Measurements from ENCODE around the gene USP17L20.
"Not testable (repeated sequence)": the region's sequence is repeated elsewhere in the genome, so short reads cannot be mapped to it uniquely, and the experiment has no call there.

The USP17L20 gene, protein sequence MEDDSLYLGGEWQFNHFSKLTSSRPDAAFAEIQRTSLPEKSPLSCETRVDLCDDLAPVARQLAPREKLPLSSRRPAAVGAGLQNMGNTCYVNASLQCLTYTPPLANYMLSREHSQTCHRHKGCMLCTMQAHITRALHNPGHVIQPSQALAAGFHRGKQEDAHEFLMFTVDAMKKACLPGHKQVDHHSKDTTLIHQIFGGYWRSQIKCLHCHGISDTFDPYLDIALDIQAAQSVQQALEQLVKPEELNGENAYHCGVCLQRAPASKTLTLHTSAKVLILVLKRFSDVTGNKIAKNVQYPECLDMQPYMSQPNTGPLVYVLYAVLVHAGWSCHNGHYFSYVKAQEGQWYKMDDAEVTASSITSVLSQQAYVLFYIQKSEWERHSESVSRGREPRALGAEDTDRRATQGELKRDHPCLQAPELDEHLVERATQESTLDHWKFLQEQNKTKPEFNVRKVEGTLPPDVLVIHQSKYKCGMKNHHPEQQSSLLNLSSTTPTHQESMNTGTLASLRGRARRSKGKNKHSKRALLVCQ

DNA sequence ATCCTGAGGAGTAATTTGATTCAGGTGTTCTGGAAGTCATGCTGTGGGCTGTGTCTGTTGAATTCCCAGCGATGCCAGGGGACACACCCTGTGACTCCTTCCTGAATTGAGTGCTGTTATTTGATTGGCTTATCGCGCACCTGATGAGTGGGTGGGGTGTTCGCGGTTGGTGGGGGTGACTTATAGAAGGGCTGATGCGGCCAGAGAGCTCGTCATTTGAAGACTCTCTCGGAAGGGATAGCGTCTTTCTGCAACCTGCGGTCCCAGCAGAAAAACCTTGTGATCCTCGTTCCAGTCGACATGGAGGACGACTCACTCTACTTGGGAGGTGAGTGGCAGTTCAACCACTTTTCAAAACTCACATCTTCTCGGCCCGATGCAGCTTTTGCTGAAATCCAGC is at the start of gene USP17L20:
TSS of gene USP17L20 (plus strand) at position 301 of the 400 bp plus-strand sequence. CDS start at position 301, 0 bp downstream.
- H3K27ac ChIP-seq; H3K4me3 ChIP-seq; H3K36me3 ChIP-seq (ENCODE audit: insufficient read depth, low read length); DNase-seq (ENCODE audit: low read depth, low spot score); H3K9me3 ChIP-seq (ENCODE audit: low read depth, low read length); H3K9ac ChIP-seq (ENCODE audit: insufficient read length): not testable (repeated sequence)

DNA sequence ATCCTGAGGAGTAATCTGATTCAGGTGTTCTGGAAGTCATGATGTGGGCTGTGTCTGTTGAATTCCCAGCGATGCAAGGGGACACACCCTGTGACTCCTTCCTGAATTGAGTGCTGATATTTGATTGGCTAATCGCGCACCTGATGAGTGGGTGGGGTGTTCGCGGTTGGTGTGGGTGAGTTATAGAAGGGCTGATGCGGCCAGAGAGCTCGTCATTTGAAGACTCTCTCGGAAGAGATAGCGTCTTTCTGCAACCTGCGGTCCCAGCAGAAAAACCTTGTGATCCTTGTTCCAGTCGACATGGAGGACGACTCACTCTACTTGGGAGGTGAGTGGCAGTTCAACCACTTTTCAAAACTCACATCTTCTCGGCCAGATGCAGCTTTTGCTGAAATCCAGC is 47.6 kb upstream of the USP17L20 start, which contains the start of gene USP17L10:
TSS of gene USP17L10 (plus strand) at position 301 of the 400 bp plus-strand sequence. CDS start at position 301, 0 bp downstream.
- H3K9ac ChIP-seq (ENCODE audit: insufficient read length), result not testable (repeated sequence)

DNA sequence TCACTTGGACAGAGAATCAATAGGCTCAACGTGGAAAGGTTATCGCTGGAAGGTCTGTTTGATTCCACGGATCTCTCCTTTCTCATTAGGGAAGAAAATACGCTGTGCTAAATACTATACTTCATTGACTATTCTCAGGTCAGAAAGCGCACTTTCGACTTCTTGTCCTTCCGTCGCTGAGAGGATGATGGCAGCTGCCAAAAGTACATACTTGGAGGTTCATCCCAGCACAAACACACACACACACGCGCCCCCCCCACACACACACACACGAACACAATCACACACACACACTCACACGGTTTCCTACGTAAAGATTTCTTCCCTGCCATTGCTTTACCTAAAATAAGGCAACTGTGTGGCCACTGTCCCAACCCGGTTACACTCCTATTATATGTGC is 43.2 kb upstream of the USP17L20 start:
- H3K9me3 ChIP-seq (ENCODE audit: low read depth, low read length); DNase-seq (ENCODE audit: low read depth, low spot score); H3K36me3 ChIP-seq (ENCODE audit: insufficient read depth, low read length); H3K4me3 ChIP-seq; H3K27ac ChIP-seq; H3K9ac ChIP-seq (ENCODE audit: insufficient read length): not testable (repeated sequence)

More for the DNA sequence above, 47.6 kb upstream of the USP17L20 start, which contains the start of gene USP17L10:
- DNase-seq (ENCODE audit: low read depth, low spot score); H3K27ac ChIP-seq; H3K4me3 ChIP-seq; H3K36me3 ChIP-seq (ENCODE audit: insufficient read depth, low read length); H3K9me3 ChIP-seq (ENCODE audit: low read depth, low read length): not testable (repeated sequence)

DNA sequence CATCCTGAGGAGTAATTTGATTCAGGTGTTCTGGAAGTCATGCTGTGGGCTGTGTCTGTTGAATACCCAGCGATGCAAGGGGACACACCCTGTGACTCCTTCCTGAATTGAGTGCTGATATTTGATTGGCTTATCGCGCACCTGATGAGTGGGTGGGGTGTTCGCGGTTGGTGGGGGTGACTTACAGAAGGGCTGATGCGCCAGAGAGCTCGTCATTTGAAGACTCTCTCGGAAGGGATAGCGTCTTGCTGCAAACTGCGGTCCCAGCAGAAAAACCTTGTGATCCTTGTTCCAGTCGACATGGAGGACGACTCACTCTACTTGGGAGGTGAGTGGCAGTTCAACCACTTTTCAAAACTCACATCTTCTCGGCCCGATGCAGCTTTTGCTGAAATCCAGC is 42.8 kb upstream of the USP17L20 start, which contains the start of gene USP17L11:
TSS of gene USP17L11 (plus strand) at position 301 of the 400 bp plus-strand sequence. CDS start at position 301, 0 bp downstream.
- not testable (repeated sequence) for H3K4me3 ChIP-seq; DNase-seq (ENCODE audit: low read depth, low spot score); H3K9ac ChIP-seq (ENCODE audit: insufficient read length); H3K36me3 ChIP-seq (ENCODE audit: insufficient read depth, low read length); H3K27ac ChIP-seq; H3K9me3 ChIP-seq (ENCODE audit: low read depth, low read length)

DNA sequence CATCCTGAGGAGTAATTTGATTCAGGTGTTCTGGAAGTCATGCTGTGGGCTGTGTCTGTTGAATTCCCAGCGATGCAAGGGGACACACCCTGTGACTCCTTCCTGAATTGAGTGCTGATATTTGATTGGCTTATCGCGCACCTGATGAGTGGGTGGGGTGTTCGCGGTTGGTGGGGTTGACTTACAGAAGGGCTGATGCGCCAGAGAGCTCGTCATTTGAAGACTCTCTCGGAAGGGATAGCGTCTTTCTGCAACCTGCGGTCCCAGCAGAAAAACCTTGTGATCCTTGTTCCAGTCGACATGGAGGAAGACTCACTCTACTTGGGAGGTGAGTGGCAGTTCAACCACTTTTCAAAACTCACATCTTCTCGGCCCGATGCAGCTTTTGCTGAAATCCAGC is 38.1 kb upstream of the USP17L20 start, which contains the start of gene USP17L12:
TSS of gene USP17L12 (plus strand) at position 301 of the 400 bp plus-strand sequence. CDS start at position 301, 0 bp downstream.
- H3K9me3 ChIP-seq (ENCODE audit: low read depth, low read length); H3K36me3 ChIP-seq (ENCODE audit: insufficient read depth, low read length); H3K4me3 ChIP-seq; H3K9ac ChIP-seq (ENCODE audit: insufficient read length); H3K27ac ChIP-seq; DNase-seq (ENCODE audit: low read depth, low spot score): not testable (repeated sequence)

DNA sequence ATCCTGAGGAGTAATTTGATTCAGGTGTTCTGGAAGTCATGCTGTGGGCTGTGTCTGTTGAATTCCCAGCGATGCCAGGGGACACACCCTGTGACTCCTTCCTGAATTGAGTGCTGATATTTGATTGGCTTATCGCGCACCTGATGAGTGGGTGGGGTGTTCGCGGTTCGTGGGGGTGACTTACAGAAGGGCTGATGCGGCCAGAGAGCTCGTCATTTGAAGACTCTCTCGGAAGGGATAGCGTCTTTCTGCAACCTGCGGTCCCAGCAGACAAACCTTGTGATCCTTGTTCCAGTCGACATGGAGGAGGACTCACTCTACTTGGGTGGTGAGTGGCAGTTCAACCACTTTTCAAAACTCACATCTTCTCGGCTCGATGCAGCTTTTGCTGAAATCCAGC is 33.3 kb upstream of the USP17L20 start, which contains the start of gene USP17L13:
TSS of gene USP17L13 (plus strand) at position 301 of the 400 bp plus-strand sequence. CDS start at position 301, 0 bp downstream.
- H3K27ac ChIP-seq; H3K9ac ChIP-seq (ENCODE audit: insufficient read length); H3K9me3 ChIP-seq (ENCODE audit: low read depth, low read length); H3K36me3 ChIP-seq (ENCODE audit: insufficient read depth, low read length); H3K4me3 ChIP-seq; DNase-seq (ENCODE audit: low read depth, low spot score): not testable (repeated sequence)

DNA sequence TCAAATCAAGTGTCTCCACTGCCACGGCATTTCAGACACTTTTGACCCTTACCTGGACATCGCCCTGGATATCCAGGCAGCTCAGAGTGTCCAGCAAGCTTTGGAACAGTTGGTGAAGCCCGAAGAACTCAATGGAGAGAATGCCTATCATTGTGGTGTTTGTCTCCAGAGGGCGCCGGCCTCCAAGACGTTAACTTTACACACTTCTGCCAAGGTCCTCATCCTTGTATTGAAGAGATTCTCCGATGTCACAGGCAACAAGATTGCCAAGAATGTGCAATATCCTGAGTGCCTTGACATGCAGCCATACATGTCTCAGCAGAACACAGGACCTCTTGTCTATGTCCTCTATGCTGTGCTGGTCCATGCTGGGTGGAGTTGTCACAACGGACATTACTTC is 27.7 kb upstream of the USP17L20 start:
- not testable (repeated sequence) for H3K27ac ChIP-seq

DNA sequence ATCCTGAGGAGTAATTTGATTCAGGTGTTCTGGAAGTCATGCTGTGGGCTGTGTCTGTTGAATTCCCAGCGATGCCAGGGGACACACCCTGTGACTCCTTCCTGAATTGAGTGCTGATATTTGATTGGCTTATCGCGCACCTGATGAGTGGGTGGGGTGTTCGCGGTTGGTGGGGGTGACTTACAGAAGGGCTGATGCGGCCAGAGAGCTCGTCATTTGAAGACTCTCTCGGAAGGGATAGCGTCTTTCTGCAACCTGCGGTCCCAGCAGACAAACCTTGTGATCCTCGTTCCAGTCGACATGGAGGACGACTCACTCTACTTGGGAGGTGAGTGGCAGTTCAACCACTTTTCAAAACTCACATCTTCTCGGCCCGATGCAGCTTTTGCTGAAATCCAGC is 23.8 kb upstream of the USP17L20 start, which contains the start of gene USP17L15:
TSS of gene USP17L15 (plus strand) at position 301 of the 400 bp plus-strand sequence. CDS start at position 301, 0 bp downstream.
- H3K4me3 ChIP-seq; H3K36me3 ChIP-seq (ENCODE audit: insufficient read depth, low read length); H3K27ac ChIP-seq; H3K9ac ChIP-seq (ENCODE audit: insufficient read length); H3K9me3 ChIP-seq (ENCODE audit: low read depth, low read length); DNase-seq (ENCODE audit: low read depth, low spot score): not testable (repeated sequence)

More for the DNA sequence above, 27.7 kb upstream of the USP17L20 start:
- H3K36me3 ChIP-seq (ENCODE audit: insufficient read depth, low read length); DNase-seq (ENCODE audit: low read depth, low spot score); H3K9ac ChIP-seq (ENCODE audit: insufficient read length); H3K4me3 ChIP-seq; H3K9me3 ChIP-seq (ENCODE audit: low read depth, low read length): not testable (repeated sequence)

DNA sequence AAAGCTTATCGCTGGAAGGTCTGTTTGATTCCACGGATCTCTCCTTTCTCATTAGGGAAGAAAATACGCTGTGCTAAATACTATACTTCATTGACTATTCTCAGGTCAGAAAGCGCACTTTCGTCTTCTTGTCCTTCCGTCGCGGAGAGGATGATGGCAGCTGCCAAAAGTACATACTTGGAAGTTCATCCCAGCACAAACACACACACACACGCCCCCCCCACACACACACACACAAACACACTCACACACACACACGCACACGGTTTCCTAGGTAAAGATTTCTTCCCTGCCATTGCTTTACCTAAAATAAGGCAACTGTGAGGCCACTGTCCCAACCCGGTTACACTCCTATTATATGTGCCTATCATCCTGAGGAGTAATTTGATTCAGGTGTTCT is 19.5 kb upstream of the USP17L20 start:
- not testable (repeated sequence) for DNase-seq (ENCODE audit: low read depth, low spot score); H3K4me3 ChIP-seq; H3K36me3 ChIP-seq (ENCODE audit: insufficient read depth, low read length); H3K9me3 ChIP-seq (ENCODE audit: low read depth, low read length); H3K9ac ChIP-seq (ENCODE audit: insufficient read length); H3K27ac ChIP-seq

DNA sequence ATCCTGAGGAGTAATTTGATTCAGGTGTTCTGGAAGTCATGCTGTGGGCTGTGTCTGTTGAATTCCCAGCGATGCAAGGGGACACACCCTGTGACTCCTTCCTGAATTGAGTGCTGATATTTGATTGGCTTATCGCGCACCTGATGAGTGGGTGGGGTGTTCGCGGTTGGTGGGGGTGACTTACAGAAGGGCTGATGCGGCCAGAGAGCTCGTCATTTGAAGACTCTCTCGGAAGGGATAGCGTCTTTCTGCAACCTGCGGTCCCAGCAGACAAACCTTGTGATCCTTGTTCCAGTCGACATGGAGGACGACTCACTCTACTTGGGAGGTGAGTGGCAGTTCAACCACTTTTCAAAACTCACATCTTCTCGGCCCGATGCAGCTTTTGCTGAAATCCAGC is 14.3 kb upstream of the USP17L20 start, which contains the start of gene USP17L17:
TSS of gene USP17L17 (plus strand) at position 301 of the 400 bp plus-strand sequence. CDS start at position 301, 0 bp downstream.
- H3K36me3 ChIP-seq (ENCODE audit: insufficient read depth, low read length); DNase-seq (ENCODE audit: low read depth, low spot score); H3K27ac ChIP-seq; H3K9me3 ChIP-seq (ENCODE audit: low read depth, low read length); H3K9ac ChIP-seq (ENCODE audit: insufficient read length); H3K4me3 ChIP-seq: not testable (repeated sequence)

DNA sequence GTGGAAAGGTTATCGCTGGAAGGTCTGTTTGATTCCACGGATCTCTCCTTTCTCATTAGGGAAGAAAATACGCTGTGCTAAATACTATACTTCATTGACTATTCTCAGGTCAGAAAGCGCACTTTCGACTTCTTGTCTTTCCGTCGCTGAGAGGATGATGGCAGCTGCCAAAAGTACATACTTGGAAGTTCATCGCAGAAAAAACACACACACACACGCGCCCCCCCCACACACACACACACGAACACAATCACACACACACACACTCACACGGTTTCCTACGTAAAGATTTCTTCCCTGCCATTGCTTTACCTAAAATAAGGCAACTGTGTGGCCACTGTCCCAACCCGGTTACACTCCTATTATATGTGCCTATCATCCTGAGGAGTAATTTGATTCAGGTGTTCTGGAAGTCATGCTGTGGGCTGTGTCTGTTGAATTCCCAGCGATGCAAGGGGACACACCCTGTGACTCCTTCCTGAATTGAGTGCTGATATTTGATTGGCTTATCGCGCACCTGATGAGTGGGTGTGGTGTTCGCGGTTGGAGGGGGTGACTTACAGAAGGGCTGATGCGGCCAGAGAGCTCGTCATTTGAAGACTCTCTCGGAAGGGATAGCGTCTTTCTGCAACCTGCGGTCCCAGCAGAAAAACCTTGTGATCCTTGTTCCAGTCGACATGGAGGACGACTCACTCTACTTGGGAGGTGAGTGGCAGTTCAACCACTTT is 9.8 kb upstream of the USP17L20 start, which contains the start of gene USP17L18:
TSS of gene USP17L18 (plus strand) at position 678 of the 728 bp plus-strand sequence. CDS start at position 678, 0 bp downstream.
- DNase-seq (ENCODE audit: low read depth, low spot score); H3K9me3 ChIP-seq (ENCODE audit: low read depth, low read length); H3K4me3 ChIP-seq; H3K9ac ChIP-seq (ENCODE audit: insufficient read length); H3K27ac ChIP-seq; H3K36me3 ChIP-seq (ENCODE audit: insufficient read depth, low read length): not testable (repeated sequence)

DNA sequence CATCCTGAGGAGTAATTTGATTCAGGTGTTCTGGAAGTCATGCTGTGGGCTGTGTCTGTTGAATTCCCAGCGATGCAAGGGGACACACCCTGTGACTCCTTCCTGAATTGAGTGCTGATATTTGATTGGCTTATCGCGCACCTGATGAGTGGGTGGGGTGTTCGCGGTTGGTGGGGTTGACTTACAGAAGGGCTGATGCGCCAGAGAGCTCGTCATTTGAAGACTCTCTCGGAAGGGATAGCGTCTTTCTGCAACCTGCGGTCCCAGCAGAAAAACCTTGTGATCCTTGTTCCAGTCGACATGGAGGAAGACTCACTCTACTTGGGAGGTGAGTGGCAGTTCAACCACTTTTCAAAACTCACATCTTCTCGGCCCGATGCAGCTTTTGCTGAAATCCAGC is 4.8 kb upstream of the USP17L20 start, which contains the start of gene USP17L19:
TSS of gene USP17L19 (plus strand) at position 301 of the 400 bp plus-strand sequence. CDS start at position 301, 0 bp downstream.
- not testable (repeated sequence) for DNase-seq (ENCODE audit: low read depth, low spot score); H3K36me3 ChIP-seq (ENCODE audit: insufficient read depth, low read length); H3K4me3 ChIP-seq

DNA sequence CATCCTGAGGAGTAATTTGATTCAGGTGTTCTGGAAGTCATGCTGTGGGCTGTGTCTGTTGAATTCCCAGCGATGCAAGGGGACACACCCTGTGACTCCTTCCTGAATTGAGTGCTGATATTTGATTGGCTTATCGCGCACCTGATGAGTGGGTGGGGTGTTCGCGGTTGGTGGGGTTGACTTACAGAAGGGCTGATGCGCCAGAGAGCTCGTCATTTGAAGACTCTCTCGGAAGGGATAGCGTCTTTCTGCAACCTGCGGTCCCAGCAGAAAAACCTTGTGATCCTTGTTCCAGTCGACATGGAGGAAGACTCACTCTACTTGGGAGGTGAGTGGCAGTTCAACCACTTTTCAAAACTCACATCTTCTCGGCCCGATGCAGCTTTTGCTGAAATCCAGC is 4.6 kb downstream of the USP17L20 start, which contains the start of gene USP17L21:
TSS of gene USP17L21 (plus strand) at position 301 of the 400 bp plus-strand sequence. CDS start at position 301, 0 bp downstream.
- not testable (repeated sequence) for H3K27ac ChIP-seq; H3K9ac ChIP-seq (ENCODE audit: insufficient read length); H3K36me3 ChIP-seq (ENCODE audit: insufficient read depth, low read length); DNase-seq (ENCODE audit: low read depth, low spot score); H3K4me3 ChIP-seq; H3K9me3 ChIP-seq (ENCODE audit: low read depth, low read length)

More for the DNA sequence above, 4.8 kb upstream of the USP17L20 start, which contains the start of gene USP17L19:
- not testable (repeated sequence) for H3K27ac ChIP-seq; H3K9ac ChIP-seq (ENCODE audit: insufficient read length); H3K9me3 ChIP-seq (ENCODE audit: low read depth, low read length)

Measured in SK-N-MC (cell line).